ENCODE measurements around the gene GH1.
"Not testable (repeated sequence)": the region's sequence is repeated elsewhere in the genome, so short reads cannot be mapped to it uniquely, and the experiment has no call there.

The GH1 gene

DNA sequence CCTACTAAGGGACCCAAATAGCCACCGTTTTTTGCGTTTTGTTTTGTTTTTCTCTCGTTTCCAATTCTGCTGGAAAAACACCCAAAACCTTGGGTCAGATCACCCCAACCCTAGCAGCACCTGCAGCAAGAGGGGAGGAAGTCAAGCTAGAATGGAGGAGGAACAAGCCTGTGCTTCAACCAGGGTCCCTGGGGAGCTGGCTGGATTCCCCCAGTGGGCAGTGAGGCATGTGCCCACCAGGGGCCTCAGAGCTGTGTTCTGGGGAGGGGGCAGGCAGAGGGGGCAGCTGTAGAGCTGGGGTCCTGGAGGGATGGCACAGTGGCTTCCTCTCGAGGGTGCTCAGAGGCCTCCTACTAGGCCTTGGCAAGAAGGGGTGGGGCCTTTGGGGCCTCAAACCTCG lies 7.0 kb upstream of the GH1 start:
- DNase-seq: peak in 1 of 2 donors; percentile 59

DNA sequence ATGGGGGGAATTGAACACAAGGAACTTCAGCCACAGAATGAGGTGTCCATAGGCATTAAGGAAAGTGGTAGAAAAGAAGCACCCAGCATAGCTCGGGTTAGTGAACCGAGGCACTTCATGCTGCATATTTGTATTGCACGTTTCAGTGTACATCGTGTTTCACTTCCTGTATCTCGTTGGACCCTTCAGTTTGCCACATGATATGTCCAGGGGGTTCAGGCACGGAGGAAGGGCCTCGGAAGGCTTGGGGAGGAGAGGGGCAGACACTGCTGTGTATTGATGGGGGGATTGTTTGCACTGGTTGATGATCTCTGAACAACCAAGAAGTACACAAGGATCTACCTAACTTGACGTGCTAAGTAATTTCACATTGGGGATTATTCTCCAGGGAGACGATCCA lies 3.8 kb upstream of the GH1 start:
- peak in 1 of 2 donors; percentile 22 for DNase-seq

DNA sequence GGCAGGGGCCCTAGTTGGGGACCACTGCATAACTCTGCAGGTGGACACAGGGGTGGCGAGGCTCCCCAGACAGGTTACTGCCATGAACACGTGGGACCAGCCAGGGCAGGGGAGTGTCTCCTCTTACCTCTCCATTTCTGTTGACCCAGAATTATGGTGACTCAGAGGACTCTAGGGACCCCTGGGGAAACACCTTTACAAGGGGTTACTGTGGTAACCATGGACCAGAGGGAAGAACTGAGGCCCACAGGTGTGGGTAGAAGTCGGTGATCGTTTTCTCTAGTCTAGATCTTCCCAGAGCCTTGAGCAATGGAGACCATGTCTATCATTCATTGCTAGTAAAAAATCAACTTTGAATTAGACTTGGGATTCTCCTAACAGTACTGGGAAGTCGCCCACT lies 2.1 kb upstream of the GH1 start:
- not testable (repeated sequence) for DNase-seq

GRCh38 chr17:63920050-63920449 lies 1.4 kb upstream of the GH1 start:
- DNase-seq: not testable (repeated sequence)

DNA sequence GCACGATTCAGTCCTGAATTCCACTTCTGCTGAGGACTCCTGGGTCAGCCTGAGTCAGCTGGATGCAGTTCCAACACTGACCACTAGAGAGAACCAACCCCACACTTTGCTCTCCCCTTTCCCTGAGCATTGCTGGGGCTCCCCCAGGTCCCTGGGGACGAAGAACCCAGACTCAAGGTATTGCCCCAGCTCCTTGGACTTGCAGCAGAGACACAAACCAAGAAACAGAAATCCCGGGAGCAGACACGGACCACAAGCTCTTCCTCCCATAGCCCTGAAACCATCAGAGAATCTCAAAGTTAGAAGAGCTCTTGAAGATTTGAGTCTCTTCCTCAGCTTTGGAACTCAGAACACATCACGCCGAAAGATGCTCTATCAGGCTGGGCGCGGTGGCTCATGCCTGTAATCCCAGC lies 678 bp upstream of the GH1 start:
- peak; percentile 81 to 86 for DNase-seq

GRCh38 chr17:63918305-63918704 lies 334 bp downstream of the GH1 start:
- no peak for DNase-seq

DNA sequence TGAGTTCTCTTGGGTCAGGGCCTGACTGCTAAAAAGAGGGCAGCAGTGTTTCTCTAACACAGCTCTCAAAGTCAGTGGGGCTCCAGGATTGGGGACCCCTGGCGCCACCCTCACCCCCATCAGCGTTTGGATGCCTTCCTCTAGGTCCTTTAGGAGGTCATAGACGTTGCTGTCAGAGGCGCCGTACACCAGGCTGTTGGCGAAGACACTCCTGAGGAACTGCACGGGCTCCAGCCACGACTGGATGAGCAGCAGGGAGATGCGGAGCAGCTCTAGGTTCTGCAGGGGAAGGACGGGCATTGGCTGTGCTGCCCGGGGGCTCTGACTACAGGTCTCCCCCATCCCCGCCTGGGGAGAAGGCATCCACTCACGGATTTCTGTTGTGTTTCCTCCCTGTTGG lies 993 bp downstream of the GH1 start:
- DNase-seq: no peak

- not testable (repeated sequence) for DNase-seq
Observed at GRCh38 chr17:63917206-63917605, 1.4 kb downstream of the GH1 start.

DNA sequence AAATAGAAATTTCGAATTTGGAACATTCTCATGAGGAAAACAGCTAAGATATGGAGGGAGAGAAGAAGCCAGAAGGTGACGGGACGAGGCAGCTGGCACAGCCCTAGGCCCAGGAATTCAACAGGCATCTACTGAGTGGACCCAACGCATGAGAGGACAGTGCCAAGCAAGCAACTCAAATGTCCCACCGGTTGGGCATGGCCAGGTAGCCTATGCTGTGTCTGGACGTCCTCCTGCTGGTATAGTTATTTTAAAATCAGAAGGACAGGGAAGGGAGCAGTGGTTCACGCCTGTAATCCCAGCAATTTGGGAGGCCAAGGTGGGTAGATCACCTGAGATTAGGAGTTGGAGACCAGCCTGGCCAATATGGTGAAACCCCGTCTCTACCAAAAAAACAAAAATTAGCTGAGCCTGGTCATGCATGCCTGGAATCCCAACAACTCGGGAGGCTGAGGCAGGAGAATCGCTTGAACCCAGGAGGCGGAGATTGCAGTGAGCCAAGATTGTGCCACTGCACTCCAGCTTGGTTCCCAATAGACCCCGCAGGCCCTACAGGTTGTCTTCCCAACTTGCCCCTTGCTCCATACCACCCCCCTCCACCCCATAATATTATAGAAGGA lies 2.0 kb downstream of the GH1 start:
- DNase-seq: no peak

DNA sequence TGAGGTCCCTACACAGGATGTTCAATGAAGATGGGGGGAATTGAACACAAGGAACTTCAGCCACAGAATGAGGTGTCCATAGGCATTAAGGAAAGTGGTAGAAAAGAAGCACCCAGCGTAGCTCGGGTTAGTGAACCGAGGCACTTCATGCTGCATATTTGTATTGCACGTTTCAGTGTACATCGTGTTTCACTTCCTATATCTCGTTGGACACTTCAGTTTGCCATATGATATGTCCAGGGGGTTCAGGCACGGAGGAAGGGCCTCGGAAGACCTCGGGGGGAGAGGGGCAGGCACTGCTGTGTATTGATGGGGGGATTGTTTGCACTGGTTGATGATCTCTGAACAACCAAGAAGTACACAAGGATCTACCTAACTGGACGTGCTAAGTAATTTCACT lies 2.9 kb downstream of the GH1 start:
- DNase-seq: not testable (repeated sequence)

DNA sequence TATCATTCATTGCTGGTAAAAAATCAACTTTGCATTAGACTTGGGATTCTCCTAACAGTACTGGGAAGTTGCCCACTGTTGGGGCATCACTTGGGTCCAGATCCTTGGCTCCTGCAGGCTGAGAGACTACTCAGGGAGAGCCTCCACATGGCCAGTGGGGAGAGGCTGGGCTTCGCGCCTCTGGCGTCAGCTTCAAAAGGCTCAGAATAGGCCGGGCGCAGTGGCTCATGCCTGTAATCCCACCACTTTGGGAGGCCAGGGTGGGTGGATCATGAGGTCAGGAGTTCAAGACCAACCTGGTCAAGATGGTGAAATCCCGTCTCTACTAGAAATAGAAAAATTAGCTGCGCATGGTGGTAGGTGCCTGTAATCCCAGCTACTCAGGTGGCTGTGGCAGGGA lies 4.2 kb downstream of the GH1 start:
- DNase-seq: no peak

GRCh38 chr17:63911657-63912100 lies 7.0 kb downstream of the GH1 start:
- DNase-seq: peak; percentile 59 to 72

- no peak for DNase-seq
Observed at GRCh38 chr17:63911041-63911635, 7.5 kb downstream of the GH1 start, which contains the start of gene CSHL1. Gene CSHL1, minus strand, starts transcription at chr17:63911258. Its CDS starts 62 bp downstream, at chr17:63911196.

- no peak for DNase-seq
Observed at GRCh38 chr17:63910096-63910495, 8.5 kb downstream of the GH1 start.

DNA sequence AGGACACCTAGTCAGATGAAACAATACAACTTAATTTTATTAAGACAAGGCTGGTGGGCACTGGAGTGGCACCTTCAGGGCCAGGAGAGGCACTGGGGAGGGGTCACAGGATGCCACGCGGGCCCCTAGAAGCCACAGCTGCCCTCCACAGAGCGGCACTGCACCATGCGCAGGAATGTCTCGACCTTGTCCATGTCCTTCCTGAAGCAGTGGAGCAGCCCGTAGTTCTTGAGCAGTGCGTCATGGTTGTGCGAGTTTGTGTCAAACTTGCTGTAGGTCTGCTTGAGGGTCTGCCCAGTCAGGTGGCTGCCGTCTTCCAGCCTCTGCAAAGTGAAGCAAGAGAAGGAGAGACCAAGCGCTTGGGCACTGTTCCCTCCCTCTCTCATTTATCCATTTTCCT lies 9.1 kb downstream of the GH1 start:
- not testable (repeated sequence) for DNase-seq

DNA sequence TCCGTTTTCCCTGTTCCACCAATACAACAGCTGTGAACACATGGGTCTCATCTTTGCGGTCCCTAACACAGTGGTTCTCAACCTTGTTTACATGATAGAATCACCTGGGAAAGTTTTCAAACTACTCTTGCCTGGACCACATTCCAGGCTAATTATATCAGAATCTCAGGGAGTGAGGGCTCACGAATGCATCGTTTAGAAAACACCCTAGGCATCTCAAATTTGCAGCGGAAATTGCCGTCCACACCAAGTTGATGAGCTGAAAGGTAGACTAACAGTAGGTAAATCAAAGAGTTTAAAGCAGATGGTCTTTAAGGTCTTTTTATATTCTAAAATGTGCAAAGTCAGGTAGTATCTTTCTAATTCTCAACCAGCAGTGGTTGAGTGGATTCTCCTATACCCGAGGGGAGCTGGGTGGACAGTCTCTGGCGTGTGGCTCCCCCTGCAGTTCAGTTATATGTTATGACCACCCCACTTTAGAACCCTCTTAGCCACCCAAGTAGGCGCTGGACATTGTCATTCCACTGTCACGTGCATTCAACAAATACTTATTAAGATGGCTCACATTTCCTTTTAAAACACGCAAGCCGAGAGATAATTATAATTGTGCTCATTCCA lies 11.4 kb downstream of the GH1 start:
- not testable (repeated sequence) for DNase-seq

DNA sequence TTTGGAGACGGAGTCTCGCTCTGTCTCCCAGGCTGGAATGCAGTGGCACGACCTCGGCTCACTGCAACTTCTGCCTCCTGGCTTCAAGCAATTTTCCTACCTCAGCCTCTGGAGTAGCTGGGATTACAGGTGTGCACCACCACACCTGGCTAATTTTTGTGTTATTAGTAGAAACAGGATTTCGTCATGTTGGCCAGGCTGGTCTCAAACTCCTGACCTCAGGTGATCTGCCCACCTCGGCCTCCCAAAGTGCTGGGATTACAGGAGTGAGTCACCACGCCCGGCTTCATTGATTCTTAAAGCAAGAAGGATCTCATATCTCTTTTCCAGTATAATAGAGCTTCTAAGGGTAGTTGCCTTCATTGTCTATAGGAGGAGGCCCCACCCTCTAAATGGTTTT lies 13.8 kb downstream of the GH1 start:
- DNase-seq: not testable (repeated sequence)

GRCh38 chr17:63903787-63904201 lies 14.8 kb downstream of the GH1 start:
- DNase-seq: peak; percentile 40 to 68

GRCh38 chr17:63901971-63902370 lies 16.7 kb downstream of the GH1 start:
- not testable (repeated sequence) for DNase-seq

GRCh38 chr17:63898899-63899798 lies 19.5 kb downstream of the GH1 start:
- peak in 1 of 2 donors; percentile 43 for DNase-seq

- not testable (repeated sequence) for DNase-seq
Observed at GRCh38 chr17:63896524-63897354, 21.9 kb downstream of the GH1 start, which contains the start of gene CSH1. Gene CSH1, minus strand, starts transcription at chr17:63896574. Its CDS starts 63 bp downstream, at chr17:63896511.

DNA sequence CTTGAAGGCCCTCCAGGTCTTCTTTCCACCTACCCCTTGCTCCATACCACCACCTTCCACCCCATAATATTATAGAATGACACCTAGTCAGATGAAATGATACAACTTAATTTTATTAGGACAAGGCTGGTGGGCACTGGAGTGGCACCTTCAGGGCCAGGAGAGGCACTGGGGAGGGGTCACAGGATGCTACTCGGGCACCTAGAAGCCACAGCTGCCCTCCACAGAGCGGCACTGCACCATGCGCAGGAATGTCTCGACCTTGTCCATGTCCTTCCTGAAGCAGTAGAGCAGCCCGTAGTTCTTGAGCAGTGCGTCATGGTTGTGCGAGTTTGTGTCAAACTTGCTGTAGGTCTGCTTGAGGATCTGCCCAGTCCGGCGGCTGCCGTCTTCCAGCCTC lies 23.8 kb downstream of the GH1 start:
- DNase-seq: not testable (repeated sequence)
